HUDEP-2 (cell line): ENCODE data around the gene SPINK5.
A peak's percentile ranks its signal among the peaks of the same experiment; 100 is the strongest.

ENCODE experiments used
- DNase-seq, 76 experiments: peaks; one replicate each; lab custom pipeline; 2025; ENCODE audit not compliant: unreplicated experiment in 76 of 76; lab: John Stamatoyannopoulos, UW

The SPINK5 gene

GRCh38 chr5:148172377-148172776, 108.6 kb downstream of the SPINK5 start:
- no peak for DNase-seq

DNA sequence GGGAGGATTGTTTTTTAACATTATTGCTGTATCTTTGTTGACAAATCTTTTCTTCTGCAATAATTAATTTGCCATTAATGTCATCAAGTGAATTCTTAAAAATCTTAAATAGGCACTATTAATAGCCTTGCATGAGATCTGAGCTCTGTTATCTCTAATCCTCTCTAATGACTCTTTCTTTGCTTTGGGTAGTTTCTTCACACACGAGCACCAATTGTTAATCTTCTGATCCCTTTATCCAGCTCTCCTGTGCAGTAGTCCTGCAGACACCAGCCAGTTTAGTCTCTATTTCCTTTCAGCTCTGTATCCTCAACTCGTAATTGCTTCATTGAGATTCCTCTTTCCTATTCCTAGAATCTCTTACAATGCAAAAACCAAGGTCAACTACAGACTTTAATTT, 112.7 kb downstream of the SPINK5 start:
- DNase-seq: no peak

- no peak for DNase-seq
These were observed 113.4 kb downstream of the SPINK5 start for GRCh38 chr5:148177207-148177606.

DNA sequence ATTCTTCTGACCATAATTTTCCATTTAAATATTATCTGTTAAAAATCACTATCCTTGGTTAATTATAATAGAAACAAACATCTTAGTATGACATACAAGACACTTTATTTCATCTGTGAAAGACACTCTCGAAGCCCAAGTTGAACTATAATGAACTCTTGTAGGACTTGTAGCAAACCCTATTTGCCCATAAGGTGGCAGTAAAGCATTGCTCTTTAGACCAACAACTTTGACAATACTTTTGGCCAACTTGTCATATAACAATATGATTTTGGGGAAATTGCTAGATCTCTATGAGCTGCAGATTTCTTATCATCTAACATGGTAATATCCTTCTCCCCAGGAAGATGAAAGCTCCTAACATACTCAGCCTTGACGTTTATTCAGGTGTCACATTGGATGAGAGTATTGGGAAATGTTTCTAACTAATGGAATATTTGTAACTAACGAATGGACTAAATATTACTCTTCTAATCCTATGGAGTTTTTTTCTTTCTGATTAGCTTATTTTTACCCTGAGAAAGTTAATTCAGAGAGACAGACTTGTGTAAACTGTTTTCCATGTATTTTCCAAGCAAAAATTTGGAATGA, 115.5 kb downstream of the SPINK5 start:
- DNase-seq: peak in 20 of 76 experiments; percentile 1 to 34 (median 17)

DNA sequence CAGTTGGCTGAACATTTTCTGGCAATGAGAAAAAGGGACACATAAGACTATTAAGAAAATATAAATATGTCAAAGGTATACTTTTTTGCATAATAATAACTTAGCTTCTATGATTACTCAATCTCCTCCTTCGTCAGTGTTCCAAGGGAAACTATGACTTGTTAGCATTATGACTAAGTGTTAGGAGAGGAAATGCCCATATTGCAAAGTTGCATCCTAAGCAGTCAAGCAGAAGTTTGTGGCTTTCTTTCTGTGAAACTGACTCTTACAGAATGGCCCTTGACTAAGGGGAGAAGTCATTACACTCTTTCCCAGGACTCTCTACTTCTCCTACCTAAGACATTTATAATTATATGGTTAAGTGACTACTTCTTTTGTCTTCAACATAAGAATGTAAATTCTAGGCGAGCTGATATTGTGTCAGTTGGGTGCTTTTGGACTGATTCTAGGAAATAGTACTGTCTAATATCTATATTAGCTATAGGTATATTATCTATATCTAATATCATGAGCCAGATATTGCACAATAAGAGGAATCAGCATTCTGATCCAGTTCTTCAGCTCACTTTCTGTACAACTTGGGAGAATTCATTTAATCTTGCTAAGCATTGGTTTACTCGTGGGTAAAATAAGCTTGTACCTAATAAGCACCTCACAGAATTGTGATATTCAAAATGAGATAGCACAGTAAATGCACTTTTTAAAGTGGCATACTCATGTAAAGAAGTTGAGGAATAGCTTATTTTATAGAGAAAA, 122.6 kb downstream of the SPINK5 start:
- no peak for DNase-seq
